GM12891 (cell line): ENCODE results near the gene MLLT10.

ENCODE experiments used
- POLR2A ChIP-seq: IDR thresholded peaks from 2 replicates; pipeline ENCODE4 v1.6.1; 2011; ENCODE audit warnings: low read depth, low read length, control low read depth
- POLR2AphosphoS5 ChIP-seq: IDR thresholded peaks from 2 replicates; pipeline ENCODE4 v1.6.1; 2011; ENCODE audit warnings: low read depth, low read length, control low read depth
- POU2F2 ChIP-seq: IDR thresholded peaks from 2 replicates; pipeline ENCODE4 v1.6.1; 2011; ENCODE audit warnings: low read depth, mild to moderate bottlenecking, control low read depth, low read length, moderate library complexity
- SPI1 ChIP-seq: IDR thresholded peaks from 2 replicates; pipeline ENCODE4 v1.6.1; 2011; ENCODE audit warnings: low read depth, low read length, control low read depth
- TAF1 ChIP-seq: IDR thresholded peaks from 2 replicates; pipeline ENCODE4 v1.6.1; 2011; ENCODE audit warnings: low read depth, low read length, control low read depth

DNA sequence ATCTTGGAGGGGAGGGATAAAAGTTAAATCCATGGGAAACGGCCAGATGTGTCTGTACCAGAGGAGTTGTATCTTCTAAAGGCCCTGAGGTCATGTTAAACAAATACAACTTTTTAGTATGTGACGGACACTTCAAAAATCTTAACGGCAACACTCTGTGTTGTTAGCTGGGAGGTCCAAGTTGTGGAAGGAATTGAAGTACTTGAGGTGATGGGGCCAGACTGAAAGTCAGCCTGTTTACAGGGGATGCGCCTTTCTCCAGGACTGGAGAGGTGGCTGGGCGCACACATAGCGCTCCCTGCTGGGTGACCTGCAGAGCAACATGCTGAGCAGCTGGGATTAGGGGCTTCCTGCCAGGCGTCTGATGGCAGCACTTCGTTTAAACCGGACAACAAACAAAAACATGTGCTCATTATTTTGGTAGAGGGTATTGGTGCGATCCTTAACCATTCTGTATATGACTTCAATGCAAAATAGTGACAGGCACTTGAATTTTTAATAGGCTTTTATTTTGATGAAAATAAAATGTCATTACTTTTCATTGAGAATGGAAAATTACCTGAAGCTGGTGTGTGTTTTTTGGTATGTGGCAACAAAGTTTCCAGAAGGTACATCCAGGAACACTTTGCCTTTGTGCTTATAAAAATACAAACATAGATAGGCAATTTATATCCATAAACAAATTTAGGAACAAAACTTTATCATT, 198.2 kb downstream of the MLLT10 start:
- TF ChIP-seq SPI1: no peak
- TF ChIP-seq TAF1: no peak
- no peak for TF ChIP-seq POLR2A
- no peak for TF ChIP-seq POLR2AphosphoS5
- no peak for TF ChIP-seq POU2F2
